A673 (cell line): Measurements from ENCODE around the gene TUFM. TPM values are rescaled to one million over a fixed set of nuclear protein-coding genes. Genes with fewer than 3 reads are reported as not detected.
A peak's percentile ranks its signal among the peaks of the same experiment; 100 is the strongest.

Source experiments
- BruUV-seq: library from RNA; stranded (reverse); fragments of 400-500 nt; replicated peaks from 2 replicates; lab custom pipeline; 2021; lab: Mats Ljungman, UMichigan
- CTCF ChIA-PET: fragments of 300-600 bp; sonication (Branson Sonifier 250); formaldehyde crosslinking; loops from one replicate; lab custom pipeline; 2022; ENCODE audit warnings: antibody characterized with exemption; lab: Charles Lee
- POLR2A ChIA-PET: fragments of 300-600 bp; sonication (Branson Sonifier 250); formaldehyde crosslinking; loops from one replicate; lab custom pipeline; 2022; ENCODE audit warnings: antibody characterized with exemption; ENCODE audit not compliant: low non-redundant PET; lab: Charles Lee
- DNase-seq: peaks from one replicate; pipeline ENCODE4 v3.0.0-alpha.2; 2015; ENCODE audit warnings: low spot score
- H3K27ac ChIP-seq: fragments of 200-600 bp; sonication (generic); 2 replicates; pipeline ENCODE4 v1.5.1; 2016; ENCODE audit warnings: mixed run types, low read depth, mild to moderate bottlenecking, mixed read lengths, antibody characterized with exemption, low read length; ENCODE audit not compliant: poor library complexity, severe bottlenecking
- H3K27me3 ChIP-seq: fragments of 200-600 bp; sonication (generic); replicated peaks from 2 replicates; pipeline ENCODE4 v1.6.1; 2017; ENCODE audit warnings: mixed run types, low read depth, mild to moderate bottlenecking, mixed read lengths, antibody characterized with exemption, low read length; ENCODE audit not compliant: insufficient read depth, poor library complexity
- H3K36me3 ChIP-seq: fragments of 200-600 bp; sonication (generic); 2 replicates; pipeline ENCODE4 v1.6.1; 2016; ENCODE audit warnings: mixed run types, mild to moderate bottlenecking, mixed read lengths, antibody characterized with exemption, low read length; ENCODE audit not compliant: insufficient read depth, poor library complexity, severe bottlenecking
- H3K4me1 ChIP-seq: fragments of 200-600 bp; sonication (generic); 2 replicates; pipeline ENCODE4 v1.6.1; 2017; ENCODE audit warnings: mixed run types, mild to moderate bottlenecking, mixed read lengths, antibody characterized with exemption, low read length; ENCODE audit not compliant: insufficient read depth, poor library complexity, severe bottlenecking
- H3K4me3 ChIP-seq: fragments of 200-600 bp; sonication (generic); 2 replicates; pipeline ENCODE4 v1.5.1; 2016; ENCODE audit warnings: low read depth, mixed run types, mild to moderate bottlenecking, mixed read lengths, low read length; ENCODE audit not compliant: poor library complexity, severe bottlenecking
- H3K9me3 ChIP-seq: fragments of 200-600 bp; sonication (generic); 2 replicates; pipeline ENCODE4 v1.6.1; 2016; ENCODE audit warnings: mixed run types, low read depth, mild to moderate bottlenecking, mixed read lengths, antibody characterized with exemption, low read length; ENCODE audit not compliant: poor library complexity, severe bottlenecking
- EZH2 ChIP-seq: fragments of 200-600 bp; sonication (generic); IDR thresholded peaks from 2 replicates; pipeline ENCODE4 v1.6.1; 2017; ENCODE audit warnings: borderline replicate concordance, low read depth, mild to moderate bottlenecking, mixed read lengths, antibody characterized with exemption, low read length; ENCODE audit not compliant: poor library complexity, severe bottlenecking
- intact Hi-C: fragments of 100-400 bp; cut with micrococcal nuclease; formaldehyde crosslinking; loops from one replicate; pipeline ENCODE4 v1.10.0; 2022; ENCODE audit not compliant: unreplicated experiment
- total RNA-seq: library from RNA; stranded (reverse); gene quantifications from 2 replicates; pipeline ENCODE4 v1.2.3, GENCODE V29; 2021
- TF ChIP-seq, protein P1 (sequence below): fragments of 300-800, 200-600 bp; sonication (generic); conservative IDR thresholded peaks from 2 replicates; pipeline ENCODE4 v1.5.1; 2017; ENCODE audit warnings: low read depth, mild to moderate bottlenecking, antibody characterized with exemption, low read length, moderate library complexity, mixed read lengths

The TUFM gene
- total RNA-seq, 1 experiment from 2014 or later = 228 TPM

GRCh38 chr16:28845761-28846079 is 428 bp downstream of the TUFM start:
- intact Hi-C loops = loop anchor here (1.0 kb wide), 2 partner anchors 18 to 21 kb away; partner anchors contain the start of gene SH2B1
- no peak for DNase-seq
- Histone ChIP-seq H3K4me3 (peak overlapping the region; percentile 97), H3K27me3 (no peaks in the 10 kb centered on the region), H3K36me3 (peaks cover 33% of the 10 kb centered on the region), H3K4me1 (no peaks in the 10 kb centered on the region), H3K27ac (peak overlapping the region; percentile 82), H3K9me3 (no peaks in the 10 kb centered on the region)
- BruUV-seq = no TSS peak
- ChIA-PET POLR2A (interaction anchor here (0.6 kb wide), 1 partner anchor 692 kb away, joined by 6 read pairs; no protein-coding TSS in a partner anchor), CTCF (no interaction called here)
- TF ChIP-seq EZH2 = no peak
- TF ChIP-seq, protein P1, sequence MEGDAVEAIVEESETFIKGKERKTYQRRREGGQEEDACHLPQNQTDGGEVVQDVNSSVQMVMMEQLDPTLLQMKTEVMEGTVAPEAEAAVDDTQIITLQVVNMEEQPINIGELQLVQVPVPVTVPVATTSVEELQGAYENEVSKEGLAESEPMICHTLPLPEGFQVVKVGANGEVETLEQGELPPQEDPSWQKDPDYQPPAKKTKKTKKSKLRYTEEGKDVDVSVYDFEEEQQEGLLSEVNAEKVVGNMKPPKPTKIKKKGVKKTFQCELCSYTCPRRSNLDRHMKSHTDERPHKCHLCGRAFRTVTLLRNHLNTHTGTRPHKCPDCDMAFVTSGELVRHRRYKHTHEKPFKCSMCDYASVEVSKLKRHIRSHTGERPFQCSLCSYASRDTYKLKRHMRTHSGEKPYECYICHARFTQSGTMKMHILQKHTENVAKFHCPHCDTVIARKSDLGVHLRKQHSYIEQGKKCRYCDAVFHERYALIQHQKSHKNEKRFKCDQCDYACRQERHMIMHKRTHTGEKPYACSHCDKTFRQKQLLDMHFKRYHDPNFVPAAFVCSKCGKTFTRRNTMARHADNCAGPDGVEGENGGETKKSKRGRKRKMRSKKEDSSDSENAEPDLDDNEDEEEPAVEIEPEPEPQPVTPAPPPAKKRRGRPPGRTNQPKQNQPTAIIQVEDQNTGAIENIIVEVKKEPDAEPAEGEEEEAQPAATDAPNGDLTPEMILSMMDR = no peak

DNA sequence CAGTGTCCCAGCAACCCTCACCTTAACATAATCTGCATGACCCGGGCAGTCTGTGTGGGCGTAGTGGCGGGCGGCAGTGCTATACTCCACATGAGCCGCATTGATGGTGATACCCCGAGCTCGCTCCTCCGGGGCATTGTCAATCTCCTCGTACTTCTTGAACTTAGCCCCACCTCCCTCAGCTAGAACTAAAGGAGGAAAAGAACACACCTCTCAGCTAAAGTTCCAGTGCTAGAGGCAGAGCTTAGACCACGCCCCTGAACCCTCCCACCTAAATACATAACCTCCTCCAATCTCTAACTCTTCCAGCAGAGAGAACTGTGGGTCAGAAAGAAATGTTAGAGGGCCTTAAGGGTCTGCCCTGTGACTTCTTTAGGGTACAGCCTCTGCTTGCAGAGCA is 855 bp downstream of the TUFM start:
- Histone ChIP-seq H3K4me1 (no peaks in the 10 kb centered on the region), H3K27ac (peak overlapping the region; percentile 82), H3K9me3 (no peaks in the 10 kb centered on the region), H3K4me3 (peak overlapping the region; percentile 97), H3K27me3 (no peaks in the 10 kb centered on the region), H3K36me3 (peaks cover 33% of the 10 kb centered on the region)
- no TSS peak for BruUV-seq
- TF ChIP-seq, protein P1 = no peak
- no peak for TF ChIP-seq EZH2
- CTCF ChIA-PET = no interaction called here
- POLR2A ChIA-PET = interaction anchor here (0.6 kb wide), 1 partner anchor 16 kb away, joined by 5 read pairs; no protein-coding TSS in a partner anchor
- peak; percentile 77 for DNase-seq
- intact Hi-C loops = no loop called here

- BruUV-seq = no TSS peak
- peaks cover 33% of the 10 kb centered on the region for H3K36me3 ChIP-seq
- CTCF ChIA-PET = no interaction called here
These were observed 1.8 kb downstream of the TUFM start for GRCh38 chr16:28844226-28844885.

More at GRCh38 chr16:28844226-28844885, 1.8 kb downstream of the TUFM start:
- Histone ChIP-seq H3K9me3 (no peaks in the 10 kb centered on the region), H3K4me1 (no peaks in the 10 kb centered on the region), H3K4me3 (peak overlapping the region; percentile 97), H3K27ac (no peak overlapping the region), H3K27me3 (no peaks in the 10 kb centered on the region)
- POLR2A ChIA-PET = no interaction called here
- TF ChIP-seq, protein P1 = no peak
- TF ChIP-seq EZH2 = no peak
- intact Hi-C loops = no loop called here
- no peak for DNase-seq
